ENCODE data around the gene SHLD2.
"Not testable (repeated sequence)": the region's sequence is repeated elsewhere in the genome, so short reads cannot be mapped to it uniquely, and the experiment has no call there.

Gene SHLD2

DNA sequence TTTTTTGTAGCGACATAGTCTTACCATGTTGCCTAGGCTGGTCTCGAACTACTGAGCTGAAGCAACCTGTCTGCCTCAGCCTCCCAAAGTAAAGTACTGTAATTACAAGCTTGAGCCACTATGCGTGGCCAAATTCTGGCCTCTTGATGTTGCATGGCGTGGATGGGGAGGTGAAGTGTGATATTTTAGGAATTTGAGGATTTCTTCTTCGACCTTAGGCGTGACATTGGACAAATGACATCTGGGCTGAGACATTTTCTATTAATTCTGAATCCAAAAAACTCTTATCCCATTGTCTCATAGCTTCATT lies 48.1 kb downstream of the SHLD2 start:
- not testable (repeated sequence) for DNase-seq

DNA sequence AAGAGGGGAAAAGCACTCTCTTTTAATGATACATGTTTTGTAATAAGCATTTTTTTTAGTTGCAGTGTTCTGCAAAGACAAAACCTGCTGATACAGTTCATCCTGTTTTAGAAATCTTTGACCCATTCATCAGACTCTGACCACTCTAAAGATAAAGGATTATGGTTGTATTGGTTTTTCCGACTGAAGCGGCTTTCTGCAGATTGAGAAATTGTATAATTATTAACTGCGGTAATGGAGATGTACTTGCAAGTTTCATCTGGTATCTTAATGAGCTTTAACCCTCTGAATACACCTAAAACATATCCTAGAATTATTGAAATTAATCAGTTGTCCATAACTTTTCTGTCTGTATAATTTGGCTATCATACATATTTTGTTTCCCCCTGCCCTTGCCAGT lies 50.6 kb downstream of the SHLD2 start:
- DNase-seq = not testable (repeated sequence)

DNA sequence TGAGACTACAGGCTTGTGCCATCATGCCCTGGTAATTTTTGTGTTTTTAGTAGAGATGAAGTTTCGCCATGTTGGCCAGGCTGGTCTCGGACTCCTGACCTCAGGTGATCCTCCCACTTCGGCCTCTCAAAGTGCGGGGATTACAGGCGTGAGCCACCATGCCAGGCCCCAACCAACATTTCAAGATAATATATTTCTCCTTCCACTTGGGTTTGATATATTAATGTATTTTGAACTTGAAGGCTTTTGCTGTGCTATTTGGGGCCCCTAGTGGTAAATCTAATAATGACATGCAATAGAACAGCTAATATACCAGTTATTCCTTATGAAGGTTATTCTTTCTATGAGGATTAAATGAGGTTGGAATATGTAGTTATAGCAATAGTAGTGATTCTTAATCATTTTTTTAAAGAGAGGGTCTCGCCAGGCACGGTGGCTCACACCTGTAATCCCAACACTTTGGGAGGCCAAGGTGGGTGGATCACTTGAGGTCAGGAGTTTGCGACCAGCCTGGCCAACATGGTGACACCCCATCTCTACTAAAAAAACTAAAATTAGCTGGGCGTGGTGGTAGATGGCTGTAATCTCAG lies 54.1 kb downstream of the SHLD2 start:
- DNase-seq = not testable (repeated sequence)

DNA sequence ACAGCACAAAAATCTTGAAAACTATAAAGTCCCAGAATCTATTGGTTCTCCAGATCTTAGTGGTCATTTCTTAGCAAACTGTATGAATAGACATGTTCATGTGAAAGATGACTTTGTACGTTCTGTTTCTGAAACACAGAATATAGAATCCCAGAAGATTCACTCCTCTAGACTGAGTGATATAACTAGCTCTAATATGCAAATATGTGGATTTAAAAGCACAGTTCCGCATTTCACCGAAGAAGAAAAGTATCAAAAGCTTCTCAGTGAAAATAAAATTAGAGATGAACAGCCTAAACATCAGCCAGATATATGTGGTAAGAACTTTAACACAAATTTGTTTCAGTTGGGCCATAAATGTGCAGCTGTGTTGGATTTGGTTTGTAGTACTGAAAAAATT lies 56.5 kb downstream of the SHLD2 start:
- DNase-seq = not testable (repeated sequence)

DNA sequence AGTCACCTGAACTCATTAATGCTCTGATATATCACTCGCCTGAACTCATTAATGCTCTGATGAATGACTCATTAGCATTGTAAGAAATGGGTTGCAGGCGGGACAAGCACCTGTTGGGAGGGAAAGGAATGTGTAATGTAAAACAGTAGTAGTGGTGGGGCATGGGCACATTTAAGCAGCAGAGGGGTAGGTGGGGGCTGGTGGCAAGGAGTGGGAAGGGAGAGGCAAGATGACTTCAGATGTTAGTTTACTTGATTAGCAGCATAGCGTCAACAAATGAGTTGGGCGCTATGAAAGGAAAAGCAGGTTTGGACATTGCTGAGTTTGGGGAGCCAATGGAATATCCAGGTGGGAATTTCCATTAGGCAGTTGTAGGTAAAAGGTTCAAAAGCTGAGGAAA lies 61.8 kb downstream of the SHLD2 start:
- DNase-seq = not testable (repeated sequence)

DNA sequence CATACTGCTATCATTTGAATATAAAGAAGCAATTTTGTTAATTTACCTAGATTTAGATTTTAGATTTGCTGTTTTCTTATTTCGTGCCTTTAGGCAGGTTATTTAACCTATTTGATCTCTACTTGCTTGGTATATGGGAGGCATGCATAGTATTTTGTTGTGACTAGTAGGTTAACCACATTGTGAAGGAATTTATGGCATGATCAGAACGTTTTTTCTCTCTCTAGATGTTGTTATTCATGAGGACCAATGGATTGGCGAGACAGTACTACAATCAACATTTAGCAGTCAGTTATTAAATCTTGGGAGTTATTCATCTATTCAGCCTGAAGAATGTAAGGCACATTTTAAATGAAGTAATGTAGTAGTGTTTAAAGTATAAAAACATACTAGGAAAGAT lies 62.8 kb downstream of the SHLD2 start:
- not testable (repeated sequence) for DNase-seq

DNA sequence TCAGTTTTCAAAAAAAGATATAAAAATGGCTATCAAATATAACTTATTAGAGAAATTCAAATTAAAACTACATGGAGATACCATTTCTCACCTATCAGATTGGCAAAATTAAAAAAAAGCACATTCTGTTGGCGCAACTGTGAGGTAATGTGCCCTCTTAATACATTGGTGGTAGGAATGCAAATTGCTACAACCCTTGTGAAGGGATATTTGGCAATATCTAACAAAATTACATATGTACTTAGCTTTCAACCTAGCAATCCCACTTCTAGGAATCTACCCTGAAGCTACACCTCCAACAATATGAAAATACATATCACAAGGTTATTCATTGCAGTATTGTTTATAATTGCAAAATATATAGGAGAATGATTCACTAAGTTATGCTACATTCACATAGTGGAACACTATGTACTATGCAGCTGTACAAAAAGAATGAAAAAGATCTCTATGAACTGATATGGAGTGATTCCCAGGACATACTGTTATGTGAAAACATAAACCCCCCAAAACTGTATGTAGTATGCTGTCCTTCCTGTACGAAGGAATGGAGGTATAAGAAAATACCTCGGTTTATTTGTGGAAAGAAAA lies 67.8 kb downstream of the SHLD2 start:
- not testable (repeated sequence) for DNase-seq

DNA sequence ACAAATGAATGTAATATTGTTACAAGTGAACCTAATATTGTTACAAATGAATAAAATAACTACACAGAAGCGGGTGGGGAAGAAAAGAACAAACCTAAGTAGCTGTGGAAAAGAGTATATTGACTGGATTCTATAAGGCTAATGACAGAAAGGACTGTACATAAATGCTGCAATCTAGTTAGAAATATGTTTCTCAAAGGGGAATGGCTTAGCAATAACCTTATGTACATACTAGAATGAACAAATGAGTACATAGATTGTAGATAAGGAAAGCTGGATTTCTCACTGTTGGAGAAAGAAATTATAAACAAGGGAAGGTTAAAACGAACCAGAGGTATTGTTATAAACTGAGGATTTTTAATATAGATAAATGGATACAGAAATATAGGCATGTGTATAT lies 68.4 kb downstream of the SHLD2 start:
- not testable (repeated sequence) for DNase-seq

DNA sequence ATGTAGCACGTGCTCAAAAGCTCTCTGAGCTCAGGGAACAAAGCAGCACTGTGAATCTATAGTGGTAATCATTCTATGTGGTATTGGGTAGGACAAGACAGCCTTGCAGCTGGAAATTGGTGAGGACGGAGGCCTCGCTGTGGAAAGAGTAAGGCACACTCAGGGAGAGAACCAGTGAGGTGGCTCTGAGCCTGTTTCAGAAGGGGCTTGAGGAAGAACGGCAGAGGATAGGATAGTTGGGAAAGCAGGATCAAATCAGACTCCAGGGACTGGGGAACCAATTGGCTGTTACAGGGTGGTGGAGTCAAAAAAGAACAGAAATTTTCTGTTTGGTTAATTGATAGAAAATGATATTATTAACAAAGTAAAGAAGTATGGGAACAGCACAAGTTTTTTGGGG lies 74.9 kb downstream of the SHLD2 start:
- not testable (repeated sequence) for DNase-seq

DNA sequence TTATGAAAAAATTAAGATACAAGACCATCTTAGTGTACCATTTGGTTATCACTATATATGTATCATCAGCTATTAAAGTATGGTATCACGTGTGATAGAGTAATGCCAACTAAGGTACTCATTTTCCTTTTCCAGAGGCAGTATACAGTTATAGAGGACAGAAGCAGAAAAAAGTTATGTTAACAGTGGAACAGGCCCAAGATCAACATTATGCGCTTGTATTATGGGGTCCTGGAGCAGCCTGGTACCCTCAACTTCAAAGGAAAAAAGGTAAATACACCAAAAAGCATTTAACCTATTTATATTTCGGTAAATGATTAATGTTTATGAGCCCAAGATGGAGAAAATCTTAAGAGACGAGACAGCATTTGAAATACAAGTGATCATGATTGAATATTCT lies 75.7 kb downstream of the SHLD2 start:
- DNase-seq = not testable (repeated sequence)

DNA sequence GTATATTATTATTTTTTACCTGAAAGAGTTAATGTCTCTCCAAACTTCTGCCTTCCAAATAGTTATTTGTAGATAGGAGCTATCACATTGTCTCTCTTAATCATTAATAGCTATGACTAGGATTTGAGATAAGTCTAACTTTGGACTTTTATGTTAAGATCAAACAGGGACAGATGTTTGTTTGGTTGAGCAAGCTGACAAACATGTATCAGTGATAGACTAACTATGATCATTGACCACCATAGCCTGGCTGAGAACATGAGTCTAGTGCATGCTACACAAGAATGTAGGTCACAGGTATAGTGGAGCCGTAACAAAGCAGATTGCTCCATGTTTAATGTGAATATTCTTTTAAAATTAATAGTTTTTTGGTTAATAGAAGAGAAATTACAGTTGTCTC lies 76.7 kb downstream of the SHLD2 start:
- DNase-seq = not testable (repeated sequence)

DNA sequence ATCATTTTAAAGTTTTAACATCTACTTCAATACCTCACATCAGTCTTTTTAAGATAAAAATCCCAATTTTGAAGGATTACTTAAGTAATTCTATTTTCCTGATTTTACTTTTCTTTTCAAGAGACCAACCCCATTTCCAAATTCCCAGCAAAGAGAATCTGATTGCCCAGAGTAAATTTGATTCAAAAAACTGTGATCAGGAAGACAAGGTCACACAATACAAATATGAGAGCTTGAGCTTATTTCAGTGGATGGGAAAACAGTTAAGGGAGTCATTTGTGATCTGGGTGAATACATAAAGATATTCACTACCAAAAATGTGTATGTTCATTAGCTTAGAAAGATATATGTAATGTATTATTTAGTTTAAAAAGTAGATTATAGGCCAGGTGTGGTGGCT lies 77.2 kb downstream of the SHLD2 start:
- not testable (repeated sequence) for DNase-seq

DNA sequence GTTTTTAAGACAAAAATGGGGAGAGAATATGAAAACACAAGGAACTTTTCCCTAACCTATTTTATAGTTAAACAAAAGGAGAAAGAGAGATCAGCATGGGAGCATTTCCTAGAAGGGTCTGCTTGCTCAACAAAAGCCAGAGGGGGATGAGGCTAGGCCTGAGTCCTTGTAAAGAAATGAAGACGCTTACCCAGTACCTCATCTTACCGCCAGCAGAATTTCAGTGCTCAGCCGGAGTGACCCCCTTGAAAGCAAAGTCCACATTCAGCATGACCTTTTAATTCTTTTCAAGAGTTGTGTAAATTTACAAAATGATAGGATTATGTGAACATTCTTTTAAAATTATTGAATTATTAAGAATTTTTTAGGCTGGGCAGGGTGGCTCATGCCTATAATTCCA lies 82.6 kb downstream of the SHLD2 start:
- not testable (repeated sequence) for DNase-seq

DNA sequence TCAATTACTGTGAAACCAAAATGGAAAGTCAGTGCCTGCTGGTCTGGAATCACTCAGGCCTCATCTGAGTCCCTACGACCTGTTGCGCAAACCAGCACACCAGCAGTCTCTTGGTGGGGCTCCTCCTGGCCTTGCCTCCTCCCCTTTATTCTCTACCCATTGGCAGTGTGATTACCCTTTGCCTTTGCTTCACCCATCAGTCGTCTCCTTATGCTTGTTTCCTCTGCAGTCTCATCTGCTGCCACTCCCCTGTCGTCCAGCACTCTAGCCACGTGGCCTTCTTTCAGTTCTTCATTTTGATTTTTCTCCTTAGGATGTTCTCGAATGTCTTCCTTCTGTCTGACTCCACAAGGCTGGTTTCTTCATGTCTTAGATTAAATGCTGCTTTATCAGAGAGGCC lies 89.4 kb downstream of the SHLD2 start:
- not testable (repeated sequence) for DNase-seq

DNA sequence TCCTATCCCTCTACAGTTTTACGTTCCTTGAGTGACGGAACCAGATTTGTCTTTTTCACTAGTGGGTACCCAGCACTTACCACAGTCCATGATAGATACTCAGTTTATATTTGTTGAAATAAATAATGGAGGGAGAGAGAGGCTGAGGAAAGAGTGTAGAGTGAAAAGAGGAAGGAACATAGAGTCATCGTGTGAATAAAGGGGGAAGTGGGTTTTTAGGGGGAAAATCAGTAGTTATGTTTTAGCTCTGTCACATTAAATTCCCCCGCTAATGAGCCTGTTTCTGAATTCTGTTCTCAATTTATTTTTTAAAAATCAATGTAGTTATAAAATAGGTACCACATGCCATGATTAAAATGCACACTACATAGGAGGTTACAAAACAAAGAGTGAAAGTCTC lies 91.0 kb downstream of the SHLD2 start:
- not testable (repeated sequence) for DNase-seq

DNA sequence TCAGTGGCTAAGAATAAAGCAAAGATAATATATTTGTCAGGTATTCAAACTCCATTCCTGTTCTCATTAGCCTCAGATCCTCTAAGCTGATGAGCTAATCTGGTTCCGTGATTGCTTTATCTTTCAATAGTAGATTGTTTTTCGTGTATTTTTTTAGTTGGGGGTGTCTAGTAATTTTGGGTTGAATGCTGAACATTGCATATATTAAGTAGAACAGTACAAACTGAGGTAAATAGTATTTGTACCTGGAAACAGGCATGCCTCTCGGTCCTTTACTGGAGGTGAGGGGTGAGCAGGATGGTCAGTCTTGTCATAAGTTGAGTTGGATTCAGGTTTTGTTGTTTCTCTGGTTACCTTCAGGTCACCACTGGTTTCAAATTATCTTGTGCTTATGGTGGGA lies 92.6 kb downstream of the SHLD2 start:
- not testable (repeated sequence) for DNase-seq

DNA sequence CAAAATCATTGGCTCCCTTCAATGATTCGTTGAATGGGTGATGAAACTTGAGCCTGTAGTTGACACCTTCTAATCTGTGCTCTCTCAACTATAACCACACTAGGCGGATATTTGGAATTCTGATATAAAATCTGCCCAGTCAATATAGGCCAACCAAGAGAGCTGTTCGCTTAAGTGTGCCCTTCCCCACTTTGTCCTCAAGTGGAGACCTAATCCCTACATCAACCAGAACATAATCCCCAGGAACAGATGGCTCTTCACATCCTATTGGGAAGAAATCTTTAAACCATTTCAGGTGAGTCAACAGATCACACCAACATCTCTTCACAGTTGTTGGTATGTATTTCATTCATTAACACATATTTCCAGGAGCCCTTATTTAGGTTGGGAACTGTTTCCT lies 96.8 kb downstream of the SHLD2 start:
- DNase-seq = not testable (repeated sequence)

DNA sequence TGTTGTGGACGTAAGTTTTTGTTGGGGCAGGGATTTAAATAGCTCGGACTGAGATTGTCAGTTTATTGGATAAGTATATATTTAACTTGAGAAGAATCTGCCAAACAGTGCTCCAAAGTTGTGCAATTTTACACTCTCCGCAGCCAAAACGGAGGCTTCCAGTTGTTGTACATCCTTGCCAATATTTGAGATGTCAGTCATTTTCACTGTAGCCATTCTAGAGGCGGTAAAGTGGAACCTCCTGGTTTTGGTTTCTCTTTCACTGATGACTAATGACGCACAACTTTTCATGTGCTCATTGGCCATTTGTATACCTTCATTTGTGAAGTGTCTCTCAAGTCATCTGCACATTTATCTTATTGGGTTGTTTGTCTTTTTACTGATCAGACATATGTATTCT lies 105.9 kb downstream of the SHLD2 start:
- DNase-seq = not testable (repeated sequence)

DNA sequence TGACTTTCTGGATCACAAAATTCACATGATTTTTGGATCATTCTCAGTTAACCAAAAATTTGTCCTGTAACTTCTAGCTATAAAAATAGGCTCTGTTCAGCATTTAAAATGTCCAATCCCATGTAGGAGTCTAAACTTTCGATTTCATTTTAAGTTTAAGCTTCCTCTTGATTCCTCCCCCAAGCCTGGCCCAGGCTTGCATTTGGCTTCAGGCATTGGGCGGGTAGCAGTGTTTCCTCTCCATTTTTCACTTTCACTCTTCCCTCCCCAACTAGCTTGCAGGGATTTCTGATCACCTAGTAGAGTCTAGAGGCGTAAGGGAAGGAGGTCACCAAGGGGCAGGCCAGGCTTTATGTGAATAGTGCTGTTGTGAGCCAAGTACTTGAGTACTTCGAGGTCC lies 109.8 kb downstream of the SHLD2 start:
- not testable (repeated sequence) for DNase-seq

DNA sequence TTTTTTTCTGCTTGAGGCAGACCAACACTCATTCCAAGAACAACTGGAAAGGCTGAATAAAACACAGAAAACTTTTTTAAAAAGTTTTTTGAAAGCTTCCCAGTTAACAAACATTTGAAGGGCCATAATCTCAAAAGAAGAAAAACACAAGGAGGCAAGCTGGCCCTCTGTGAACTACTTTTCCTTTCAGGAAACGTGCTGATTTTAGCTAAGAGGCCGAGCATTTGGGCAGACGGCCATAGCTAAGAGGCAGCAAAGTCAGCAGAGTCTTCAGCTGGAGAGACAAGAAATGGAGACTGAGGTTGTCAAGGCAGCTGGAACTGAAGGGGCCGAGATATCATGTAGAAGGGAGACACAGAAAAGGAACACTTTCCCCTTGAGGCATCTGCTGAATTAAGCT lies 111.9 kb downstream of the SHLD2 start:
- not testable (repeated sequence) for DNase-seq

DNA sequence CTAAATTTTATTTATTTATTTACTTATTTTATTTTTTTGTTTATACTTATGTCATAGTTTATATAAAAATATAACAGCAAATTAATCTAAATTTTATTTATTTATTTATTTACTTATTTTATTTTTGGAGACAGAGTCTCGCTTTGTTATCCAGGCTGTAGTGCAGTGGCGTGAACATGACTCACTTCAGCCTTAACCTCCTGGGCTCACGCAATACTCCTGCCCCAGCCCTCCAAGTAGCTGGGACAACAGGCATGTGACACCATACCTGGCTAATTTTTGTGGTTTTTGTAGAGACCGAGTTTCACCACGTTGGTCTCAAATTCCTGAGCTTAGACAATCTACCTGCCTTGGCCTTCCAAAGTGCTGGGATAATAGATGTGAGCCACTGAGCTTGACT lies 115.3 kb downstream of the SHLD2 start:
- not testable (repeated sequence) for DNase-seq

DNA sequence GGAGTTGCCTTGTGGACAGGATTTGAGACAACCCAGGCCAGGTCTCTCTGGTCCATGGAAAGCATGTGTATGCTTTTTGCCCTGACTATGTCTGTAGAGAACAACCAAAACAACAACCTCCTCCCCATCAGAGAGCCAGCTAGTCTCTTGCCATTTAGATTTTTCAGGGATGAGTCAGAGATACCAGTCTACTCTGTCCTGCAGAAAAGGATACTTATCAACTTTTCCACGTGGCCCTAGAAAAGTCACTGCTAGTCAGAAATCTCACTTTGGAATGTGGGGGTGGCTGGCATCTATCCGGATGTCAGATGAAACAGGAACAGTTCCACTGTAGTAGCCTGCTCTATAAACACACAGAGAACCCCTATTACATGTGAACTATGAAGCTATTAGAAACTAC lies 116.8 kb downstream of the SHLD2 start:
- not testable (repeated sequence) for DNase-seq

DNA sequence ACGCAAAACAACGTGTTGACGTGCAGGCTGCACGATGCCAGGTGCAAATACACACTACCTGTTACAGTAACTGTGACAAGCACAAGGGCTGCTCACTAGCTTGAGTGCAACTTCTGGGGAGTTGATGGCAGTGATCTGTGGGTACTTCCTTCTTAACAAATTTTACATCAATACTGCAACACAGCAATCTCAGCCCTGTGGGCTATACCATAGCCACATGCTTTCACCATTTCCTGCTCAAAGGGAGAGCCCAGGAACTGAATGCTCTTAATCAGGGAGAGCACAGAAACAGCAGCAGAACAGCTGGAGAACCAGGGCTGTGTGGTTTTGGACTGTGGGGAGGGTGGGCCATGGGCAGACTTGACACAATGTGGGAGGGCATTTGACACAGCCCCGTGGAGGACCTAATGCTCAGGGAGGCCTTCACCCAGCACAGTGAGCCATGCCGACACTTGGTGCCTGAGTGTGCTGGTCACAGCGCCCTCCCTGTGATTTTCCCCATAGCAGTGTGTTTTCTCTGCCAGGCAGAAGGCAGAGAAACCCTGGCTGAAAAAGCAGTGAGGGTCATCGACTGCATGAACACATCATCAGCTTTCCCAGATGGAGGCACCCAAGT lies 118.3 kb downstream of the SHLD2 start:
- not testable (repeated sequence) for DNase-seq

DNA sequence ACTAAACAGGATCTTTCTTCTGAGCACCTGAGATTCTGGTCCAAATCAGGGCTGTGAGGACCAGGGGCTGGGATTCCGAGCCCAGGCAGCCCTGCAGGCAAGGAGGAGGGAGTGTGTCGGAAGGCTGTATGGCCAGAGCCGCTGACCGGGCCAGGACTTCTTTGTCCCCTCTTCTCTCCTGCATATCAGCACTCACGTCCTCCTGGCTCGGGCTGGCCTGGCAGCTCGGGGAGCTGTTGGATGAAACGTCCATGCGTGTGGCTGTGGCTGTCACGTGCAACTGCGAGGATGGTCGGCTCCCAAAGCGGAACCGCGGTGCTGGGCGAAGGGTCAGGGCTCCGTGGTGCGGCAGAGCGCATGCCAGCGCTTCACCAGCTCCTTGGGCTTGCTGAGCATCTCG lies 118.8 kb downstream of the SHLD2 start:
- DNase-seq = not testable (repeated sequence)

DNA sequence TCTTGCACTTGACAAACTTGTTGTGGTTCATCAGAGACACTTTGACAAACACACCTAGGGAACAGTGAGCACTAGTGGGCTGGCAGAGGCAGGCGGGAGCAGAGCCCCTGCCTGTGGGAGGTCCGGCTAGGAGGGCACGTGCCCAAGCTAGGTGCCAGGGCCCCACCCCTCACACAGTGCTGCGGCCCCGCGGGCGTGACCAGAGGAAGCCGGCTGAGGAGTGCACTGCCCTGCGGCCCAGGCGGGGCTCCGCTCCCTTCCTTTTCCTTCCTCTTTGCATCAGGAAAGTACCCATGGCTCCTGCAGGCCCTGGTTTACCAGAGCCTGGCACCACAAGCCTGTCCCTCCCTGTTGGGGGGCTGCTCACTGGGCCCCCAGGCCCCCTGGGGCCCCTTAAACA lies 121.1 kb downstream of the SHLD2 start:
- not testable (repeated sequence) for DNase-seq

Data from stimulated activated CD4-positive, alpha-beta T cell treated with anti-CD3 and anti-CD28 coated beads, Interleukin-2, amount 100 ng/mL, for 48 hours (primary cell).